Vagina (tissue), 2 donors: Measurements from ENCODE around the gene SLFN11. TPM values are rescaled to one million over a fixed set of nuclear protein-coding genes. Genes with fewer than 3 reads are reported as not detected.
"Not testable (repeated sequence)": the region's sequence is repeated elsewhere in the genome, so short reads cannot be mapped to it uniquely, and the experiment has no call there.

Experiments used
- DNase-seq, 2 donors: peaks; one replicate each; pipeline ENCODE4 v3.0.0-alpha.2; 2017; ENCODE audit errors: extremely low spot score in 2 of 2
- H3K27ac ChIP-seq: fragments of 200-600 bp; sonication (generic); one replicate; pipeline ENCODE4 v1.5.1; 2019
- H3K27me3 ChIP-seq: fragments of 200-600 bp; sonication (generic); one replicate; pipeline ENCODE4 v1.5.1; 2019
- H3K36me3 ChIP-seq, 2 donors: fragments of 200-600 bp; sonication (generic); one replicate each; pipeline ENCODE4 v1.5.1; 2017 to 2019
- H3K4me1 ChIP-seq: fragments of 200-600 bp; sonication (generic); one replicate; pipeline ENCODE4 v1.5.1; 2019
- H3K4me3 ChIP-seq, 2 donors: fragments of 200-600 bp; sonication (generic); 1 replicate in 1 of 2; 2 replicates in 1 of 2; pipeline ENCODE4 v1.5.1; 2016 to 2019
- H3K9me3 ChIP-seq: fragments of 200-600 bp; sonication (generic); one replicate; pipeline ENCODE4 v1.5.1; 2019
- CTCF ChIP-seq, 3 experiments: fragments of 450-650 bp in 2 of 3; fragments of 200-600 bp in 1 of 3; sonication (generic) in 1 of 3; IDR thresholded peaks; one replicate each; pipeline ENCODE4 v1.5.1; 2017 to 2019; ENCODE audit warnings: antibody characterized with exemption in 3 of 3, mild to moderate bottlenecking in 2 of 3, moderate library complexity in 2 of 3
- POLR2A ChIP-seq, 2 donors: fragments of 450-650 bp; IDR thresholded peaks; one replicate each; pipeline ENCODE4 v1.6.1; 2017; ENCODE audit warnings: antibody characterized with exemption in 2 of 2, mild to moderate bottlenecking in 2 of 2, moderate library complexity in 2 of 2
- POLR2AphosphoS5 ChIP-seq, 2 donors: sonication (generic); formaldehyde crosslinking; IDR thresholded peaks; one replicate each; pipeline ENCODE4 v1.9.0; 2017; ENCODE audit warnings: antibody characterized with exemption in 2 of 2, mild to moderate bottlenecking in 2 of 2, low read depth in 1 of 2; ENCODE audit not compliant: insufficient read depth in 1 of 2
- intact Hi-C: fragments of 100-400 bp; cut with DNase I; formaldehyde crosslinking; loops from one replicate; pipeline ENCODE4 v1.15.1; 2023
- small RNA-seq: library from RNA; depleted of rRNA; stranded (forward); fragments of <200 nt; gene quantifications from one replicate; pipeline ENCODE3, GENCODE V24; 2016
- total RNA-seq: library from RNA; depleted of rRNA; stranded (reverse); fragments of >200 nt; gene quantifications from one replicate; pipeline ENCODE4 v1.2.3, GENCODE V29; 2016

Gene SLFN11
- total RNA-seq, 1 donor from 2014 or later: 21.1 TPM

GRCh38 chr17:35312790-35313711 lies 60.4 kb downstream of the SLFN11 start:
- H3K36me3 ChIP-seq: no peaks in the 10 kb centered on the region
- intact Hi-C loops: loop anchor here (5.0 kb wide), 1 partner anchor 224 kb away; the partner anchor contains the start of gene SLFN12L
- no peaks in the 10 kb centered on the region for H3K9me3 ChIP-seq
- H3K4me3 ChIP-seq: peak overlapping the region; percentile 24 to 33
- TF ChIP-seq CTCF (IDR thresholded peaks at IDR 0.05) (peak; percentile 69 to 82 (median 72)), POLR2A (IDR thresholded peaks at IDR 0.05) (no peak), POLR2AphosphoS5 (IDR thresholded peaks at IDR 0.05; ENCODE audit: insufficient read depth in 1 of 2, low read depth in 1 of 2) (peak; percentile 43 to 66)
- DNase-seq: no peak
- H3K4me1 ChIP-seq: peaks cover 31% of the 10 kb centered on the region
- H3K27ac ChIP-seq: peak overlapping the region; percentile 68
- no peaks in the 10 kb centered on the region for H3K27me3 ChIP-seq

- H3K4me3 ChIP-seq: no peak overlapping the region
- intact Hi-C loops: loop anchor here (5.0 kb wide), 1 partner anchor 225 kb away; the partner anchor contains the start of gene SLFN12L
Measured at GRCh38 chr17:35312346-35312745, 61.1 kb downstream of the SLFN11 start.

GRCh38 chr17:35309345-35309744 lies 64.1 kb downstream of the SLFN11 start:
- intact Hi-C loops, DNase-seq, H3K27me3 ChIP-seq, H3K36me3 ChIP-seq, H3K27ac ChIP-seq, H3K4me3 ChIP-seq, H3K9me3 ChIP-seq: not testable (repeated sequence)
- peaks cover 19% of the 10 kb centered on the region for H3K4me1 ChIP-seq

More at GRCh38 chr17:35312346-35312745, 61.1 kb downstream of the SLFN11 start:
- Histone ChIP-seq H3K4me1 (peaks cover 31% of the 10 kb centered on the region), H3K9me3 (no peaks in the 10 kb centered on the region), H3K27me3 (no peaks in the 10 kb centered on the region), H3K36me3 (no peaks in the 10 kb centered on the region), H3K27ac (no peak overlapping the region)
- DNase-seq: no peak
- no peak for TF ChIP-seq POLR2AphosphoS5 (IDR thresholded peaks at IDR 0.05; ENCODE audit: insufficient read depth in 1 of 2, low read depth in 1 of 2)
- no peak for TF ChIP-seq CTCF (IDR thresholded peaks at IDR 0.05)
- no peak for TF ChIP-seq POLR2A (IDR thresholded peaks at IDR 0.05)

Small RNAs within 50 kb of the gene (small RNA-seq; reads per million reads assigned to genes)
- gene AC060766.3 (not detected), gene AC060766.5 (not detected)

Other genes with a start within 250 kb of the SLFN11 start
- 25.8 TPM for gene NLE1, start 231.3 kb downstream of the SLFN11 start, total RNA-seq
- not detected for gene UNC45B, start 225.8 kb downstream of the SLFN11 start, total RNA-seq
- not detected for gene SLC35G3, start 179.2 kb downstream of the SLFN11 start, total RNA-seq
- 27.7 TPM for gene SLFN5, start 130.5 kb downstream of the SLFN11 start, total RNA-seq
- gene SLFN12, start 58.9 kb upstream of the SLFN11 start, total RNA-seq: 5.9 TPM
- gene SLFN13, start 75.1 kb upstream of the SLFN11 start, total RNA-seq: 6.9 TPM
- 12.3 TPM for gene SLFN12L, start 164.1 kb upstream of the SLFN11 start, total RNA-seq
- gene SLFN14, start 187.2 kb upstream of the SLFN11 start, total RNA-seq: not detected
- gene PEX12, start 204.9 kb upstream of the SLFN11 start, total RNA-seq: 2.9 TPM
- 62.1 TPM for gene AP2B1, start 213.7 kb upstream of the SLFN11 start, total RNA-seq